ENCODE results near the gene ZBTB16. TPM values are rescaled to one million over a fixed set of nuclear protein-coding genes. Genes with fewer than 3 reads are reported as not detected.

The ZBTB16 gene
- total and polyA plus RNA-seq, 2 of the 4 experiments (the other 2 are of a cell fraction), result not detected

DNA sequence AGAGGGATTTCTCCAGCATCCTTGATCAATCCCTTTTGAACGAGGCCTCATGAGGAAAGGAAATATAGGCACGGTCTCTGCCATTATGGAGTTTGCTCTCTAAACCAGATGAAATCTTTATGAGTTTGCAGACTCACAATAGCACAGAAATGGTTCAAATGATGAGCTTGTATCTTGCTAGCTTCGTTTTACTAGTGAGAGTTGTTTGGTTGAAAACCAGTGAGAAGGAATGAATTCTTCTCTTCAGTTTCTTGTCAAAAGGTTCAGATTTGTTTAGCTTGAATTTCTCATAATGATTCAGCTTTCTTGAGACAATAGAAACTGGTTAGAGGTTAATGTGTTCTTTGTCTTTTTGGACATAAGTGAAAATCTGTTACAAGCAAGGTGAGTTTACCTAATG lies 92.7 kb downstream of the ZBTB16 start:
- BruUV-seq (replicated peaks), result no TSS peak
- Histone ChIP-seq H2BK120ac (ENCODE audit: low read depth, low read length) (no peak overlapping the region), H2BK20ac (ENCODE audit: low read depth, low read length) (no peak overlapping the region), H2AK9ac (replicated peaks; ENCODE audit: low read depth, low read length, poor library complexity) (no peak overlapping the region), H2AK5ac (ENCODE audit: low read depth, low read length) (no peak overlapping the region), H4K20me1 (ENCODE audit: insufficient read depth, low read length) (no peaks in the 10 kb centered on the region), H4K91ac (ENCODE audit: insufficient read depth, low read depth, low read length) (no peak overlapping the region), H3K56ac (ENCODE audit: extremely low read depth, insufficient read depth, low read length) (no peak overlapping the region), H3K4me1 (ENCODE audit: control insufficient read depth, insufficient read depth, low read length) (no peaks in the 10 kb centered on the region; the same call in 1 of the 2 replicates), H3K18ac (ENCODE audit: low read depth, low read length) (no peak overlapping the region), H3K9me1 (ENCODE audit: insufficient read depth, low read length) (no peaks in the 10 kb centered on the region), H3K27ac (ENCODE audit: insufficient read depth, low read length) (no peak overlapping the region), H3K9me3 (ENCODE audit: control insufficient read depth, insufficient read depth, low read length) (no peaks in the 10 kb centered on the region), H4K5ac (ENCODE audit: low read depth, low read length) (no peak overlapping the region), H2BK5ac (ENCODE audit: low read depth, low read length, poor library complexity, severe bottlenecking) (no peak overlapping the region), H4K8ac (ENCODE audit: low read depth in 2 of 2, low read length in 2 of 2) (no peak overlapping the region), H3K79me1 (ENCODE audit: low read depth in 1 of 2, low read length in 2 of 2) (no peaks in the 10 kb centered on the region), H3K23ac (ENCODE audit: low read depth, low read length) (no peak overlapping the region), H3K4me2 (ENCODE audit: low read depth, low read length) (no peak overlapping the region), H3K4ac (ENCODE audit: low read depth, low read length) (no peak overlapping the region), H3K4me3 (ENCODE audit: insufficient read depth, low read depth, low read length) (no peak overlapping the region), H3K27me3 (ENCODE audit: control insufficient read depth, insufficient read depth, low read length) (peaks cover 37% of the 10 kb centered on the region), H2AFZ (replicated peaks; ENCODE audit: low read length, poor library complexity) (no peak overlapping the region), H2BK15ac (ENCODE audit: low read depth, low read length) (no peak overlapping the region), H3K14ac (replicated peaks; ENCODE audit: low read depth, low read length) (no peak overlapping the region), H3K36me3 (ENCODE audit: control insufficient read depth, insufficient read depth, low read length) (no peaks in the 10 kb centered on the region), H3K9ac (ENCODE audit: low read depth, low read length) (no peak overlapping the region)
- dilution Hi-C loops (cut with HindIII; ENCODE audit: low sequenced_read_pairs, unreplicated experiment), result no loop called here
- ATAC-seq (ENCODE audit: low read depth), result no peak
- 55% methylated on average over 2 of the region's 3 CpGs; no CpG with 5 or more reads in 1 of the 2 experiments for WGBS, 2 experiments (ENCODE audit: extremely low coverage in 2 of 2, insufficient read length in 1 of 2)
- no peak for DNase-seq
- in situ Hi-C loops (cut with MboI; ENCODE audit: low sequenced_read_pairs), result no loop called here
- POLR2A ChIA-PET (ENCODE audit: unreplicated experiment), result no interaction called here
- TF ChIP-seq FOS (IDR thresholded peaks at IDR 0.05; ENCODE audit: low read depth, low read length), result no peak
- TF ChIP-seq, protein P1, sequence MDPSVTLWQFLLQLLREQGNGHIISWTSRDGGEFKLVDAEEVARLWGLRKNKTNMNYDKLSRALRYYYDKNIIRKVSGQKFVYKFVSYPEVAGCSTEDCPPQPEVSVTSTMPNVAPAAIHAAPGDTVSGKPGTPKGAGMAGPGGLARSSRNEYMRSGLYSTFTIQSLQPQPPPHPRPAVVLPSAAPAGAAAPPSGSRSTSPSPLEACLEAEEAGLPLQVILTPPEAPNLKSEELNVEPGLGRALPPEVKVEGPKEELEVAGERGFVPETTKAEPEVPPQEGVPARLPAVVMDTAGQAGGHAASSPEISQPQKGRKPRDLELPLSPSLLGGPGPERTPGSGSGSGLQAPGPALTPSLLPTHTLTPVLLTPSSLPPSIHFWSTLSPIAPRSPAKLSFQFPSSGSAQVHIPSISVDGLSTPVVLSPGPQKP (IDR thresholded peaks at IDR 0.05; ENCODE audit: borderline replicate concordance, low read depth, low read length), result no peak
- no peak for TF ChIP-seq NFE2L2 (IDR thresholded peaks at IDR 0.05; ENCODE audit: low read depth, low read length)
- no peak for TF ChIP-seq SMC3 (IDR thresholded peaks at IDR 0.05; ENCODE audit: low read depth, low read length)
- TF ChIP-seq RAD21 (IDR thresholded peaks at IDR 0.05; ENCODE audit: low read length), result no peak
- no peak for TF ChIP-seq CEBPB (IDR thresholded peaks at IDR 0.05; ENCODE audit: low read depth, low read length)
- no peak for TF ChIP-seq MAZ (IDR thresholded peaks at IDR 0.05; ENCODE audit: borderline replicate concordance, low read depth, low read length)
- no peak for TF ChIP-seq RCOR1 (IDR thresholded peaks at IDR 0.05; ENCODE audit: insufficient replicate concordance, low read length)
- no peak for TF ChIP-seq BHLHE40 (IDR thresholded peaks at IDR 0.05; ENCODE audit: low read depth, low read length)
- intact Hi-C loops (cut with micrococcal nuclease), result no loop called here
- CTCF ChIA-PET, result no interaction called here

Measured in IMR-90 (cell line).